GM19468 (cell line): ENCODE results near the gene SARDH.
"Not testable (repeated sequence)": the region's sequence is repeated elsewhere in the genome, so short reads cannot be mapped to it uniquely, and the experiment has no call there.

Experiments used
- ATAC-seq: cut with Tn5 transposase; IDR thresholded peaks from one replicate; pipeline ENCODE4 v1.9.1; 2021; ENCODE audit warnings: mild to moderate bottlenecking, moderate library complexity, moderate number of reproducible peaks; ENCODE audit not compliant: unreplicated experiment; ENCODE audit errors: extremely low read depth

SARDH gene

DNA sequence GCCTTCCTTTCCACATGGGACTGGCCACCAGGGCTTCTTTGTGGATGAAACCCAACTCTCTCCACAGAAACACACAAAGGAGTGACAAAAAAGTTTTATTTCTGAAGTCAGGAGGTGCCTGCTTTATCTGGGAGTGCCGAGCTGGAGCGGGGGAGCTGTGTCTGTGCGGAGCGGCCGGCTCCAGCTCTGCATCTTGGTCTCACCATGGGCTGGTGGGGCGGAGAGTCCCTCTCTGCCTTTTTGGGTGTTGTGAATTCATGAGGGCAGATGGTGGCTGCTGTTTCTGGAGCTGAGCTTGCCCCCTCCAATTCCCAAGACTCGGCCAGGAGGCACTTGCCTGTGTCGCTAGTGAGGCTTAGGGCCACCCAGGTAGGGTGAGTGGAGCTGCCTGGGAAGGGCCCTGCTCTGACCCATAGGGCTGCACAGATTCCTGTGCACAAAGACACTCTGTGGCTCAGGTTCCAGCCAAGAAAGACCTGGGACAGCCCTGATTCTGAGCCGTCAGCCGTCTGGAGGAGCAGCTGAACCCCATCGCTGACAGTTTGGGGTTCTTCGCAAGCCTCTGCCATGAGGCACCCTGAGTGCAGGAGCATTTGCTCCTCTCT lies 100.6 kb downstream of the SARDH start:
- no peak for ATAC-seq

DNA sequence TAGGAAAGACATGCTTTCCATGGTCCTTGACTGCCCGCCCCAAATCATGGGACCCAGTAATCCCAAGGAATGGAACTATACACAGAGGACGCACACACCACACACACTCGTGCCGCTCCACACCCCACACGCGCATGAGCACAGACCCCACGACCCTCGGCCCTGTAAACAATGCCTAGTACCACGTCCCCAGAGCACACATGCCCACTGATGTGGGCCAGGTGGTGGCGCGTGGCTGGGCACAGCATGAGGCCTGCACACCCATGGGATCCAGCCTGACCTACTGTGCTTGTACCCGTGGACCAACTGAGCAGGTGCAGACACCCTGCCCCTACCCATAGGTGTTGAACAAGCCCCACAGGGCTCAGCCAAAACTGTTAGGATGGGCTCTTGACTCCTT lies 101.2 kb downstream of the SARDH start:
- no peak for ATAC-seq

DNA sequence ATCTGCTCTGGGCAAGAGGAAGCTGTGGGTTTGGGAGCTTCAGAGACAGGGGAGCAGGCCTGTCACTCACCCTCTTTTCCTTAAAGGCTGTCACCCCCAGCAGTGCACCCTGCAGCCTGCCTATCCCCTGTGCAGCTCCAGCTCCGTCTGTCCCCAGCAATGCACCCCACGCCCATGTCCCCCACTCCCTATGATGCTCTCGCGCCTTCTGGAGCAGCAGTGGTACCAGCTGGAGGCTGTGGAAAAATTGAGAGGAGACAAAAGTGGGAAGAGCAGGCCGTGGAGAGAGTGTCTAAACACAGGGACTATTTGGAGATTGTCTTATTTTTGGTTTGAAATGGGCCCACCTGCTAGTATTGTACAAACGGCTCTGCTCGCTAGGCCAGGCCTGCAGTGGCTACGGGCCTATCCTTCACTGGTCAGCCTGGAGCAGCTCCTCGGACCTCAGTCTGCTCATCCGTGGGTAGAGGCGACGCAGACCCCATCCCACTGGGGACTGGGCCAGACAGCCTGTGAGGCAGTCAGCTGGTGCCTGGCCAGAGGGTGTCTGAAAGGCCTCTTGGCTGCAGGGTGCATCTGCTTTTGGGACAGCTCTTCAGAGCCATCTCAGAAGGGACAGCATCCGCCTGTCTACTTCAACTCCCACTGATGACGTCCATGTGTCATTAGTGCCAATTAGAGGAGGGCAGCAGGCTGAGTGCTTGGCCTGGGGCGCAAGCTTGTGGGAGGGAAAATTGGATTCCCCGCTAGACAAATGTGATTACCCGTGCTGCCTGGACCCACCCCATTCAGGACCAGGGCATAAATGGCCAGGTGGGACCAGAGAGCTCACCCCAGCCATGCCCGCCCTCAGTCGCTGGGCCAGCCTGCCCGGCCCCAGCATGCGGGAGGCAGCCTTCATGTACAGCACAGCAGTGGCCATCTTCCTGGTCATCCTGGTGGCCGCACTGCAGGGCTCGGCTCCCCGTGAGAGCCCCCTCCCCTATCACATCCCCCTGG lies 102.3 kb downstream of the SARDH start, which contains the start of gene DBH:
Gene DBH, plus strand, starts transcription at position 831 of the 999 bp plus-strand sequence. Its CDS starts 9 bp downstream, at position 840.
- ATAC-seq, result no peak

DNA sequence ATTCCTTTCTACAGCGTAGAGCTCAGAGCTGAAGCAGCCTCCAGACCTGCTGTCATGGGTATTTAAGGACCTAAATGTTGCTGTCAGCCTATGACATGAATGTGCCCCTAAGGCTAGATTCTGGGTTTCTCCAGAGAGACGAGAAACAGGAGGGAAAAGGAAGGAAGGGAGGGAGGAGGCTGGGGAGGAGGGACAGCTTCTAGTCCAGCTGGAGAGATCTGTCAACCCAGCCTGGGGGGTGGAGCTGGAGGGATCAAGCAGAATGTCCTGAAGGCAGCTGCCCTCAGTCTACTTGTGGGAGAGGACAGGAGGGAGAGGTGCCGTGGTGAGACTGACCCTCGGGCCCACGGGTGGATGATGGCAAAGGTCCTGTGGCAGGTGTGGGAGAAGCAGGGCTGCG lies 103.1 kb downstream of the SARDH start:
- no peak for ATAC-seq

GRCh38 chr9:133634081-133634691 lies 104.0 kb downstream of the SARDH start:
- no peak for ATAC-seq

GRCh38 chr9:133633681-133634080 lies 104.5 kb downstream of the SARDH start:
- no peak for ATAC-seq

GRCh38 chr9:133632806-133633680 lies 105.1 kb downstream of the SARDH start:
- no peak for ATAC-seq

DNA sequence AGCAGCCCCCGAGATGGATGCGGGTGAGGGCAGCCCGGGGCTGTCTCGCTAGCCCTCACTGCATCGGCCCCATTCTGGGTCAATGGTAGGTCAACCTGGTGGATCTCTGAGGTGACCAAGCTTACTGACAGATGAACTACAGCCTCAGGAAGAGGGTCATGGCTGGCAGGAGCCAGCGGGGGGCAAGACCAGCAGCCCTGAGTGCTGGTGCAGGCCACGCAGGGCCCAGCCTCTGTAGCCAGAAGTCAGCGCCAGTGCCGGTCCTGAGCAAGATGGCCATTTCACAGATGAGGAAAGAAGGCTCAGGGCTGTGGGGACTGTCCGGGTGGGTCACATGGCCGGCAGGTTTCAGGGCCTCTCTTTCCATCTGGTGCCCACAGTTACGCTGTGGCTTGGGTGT lies 107.0 kb downstream of the SARDH start:
- ATAC-seq, result no peak

DNA sequence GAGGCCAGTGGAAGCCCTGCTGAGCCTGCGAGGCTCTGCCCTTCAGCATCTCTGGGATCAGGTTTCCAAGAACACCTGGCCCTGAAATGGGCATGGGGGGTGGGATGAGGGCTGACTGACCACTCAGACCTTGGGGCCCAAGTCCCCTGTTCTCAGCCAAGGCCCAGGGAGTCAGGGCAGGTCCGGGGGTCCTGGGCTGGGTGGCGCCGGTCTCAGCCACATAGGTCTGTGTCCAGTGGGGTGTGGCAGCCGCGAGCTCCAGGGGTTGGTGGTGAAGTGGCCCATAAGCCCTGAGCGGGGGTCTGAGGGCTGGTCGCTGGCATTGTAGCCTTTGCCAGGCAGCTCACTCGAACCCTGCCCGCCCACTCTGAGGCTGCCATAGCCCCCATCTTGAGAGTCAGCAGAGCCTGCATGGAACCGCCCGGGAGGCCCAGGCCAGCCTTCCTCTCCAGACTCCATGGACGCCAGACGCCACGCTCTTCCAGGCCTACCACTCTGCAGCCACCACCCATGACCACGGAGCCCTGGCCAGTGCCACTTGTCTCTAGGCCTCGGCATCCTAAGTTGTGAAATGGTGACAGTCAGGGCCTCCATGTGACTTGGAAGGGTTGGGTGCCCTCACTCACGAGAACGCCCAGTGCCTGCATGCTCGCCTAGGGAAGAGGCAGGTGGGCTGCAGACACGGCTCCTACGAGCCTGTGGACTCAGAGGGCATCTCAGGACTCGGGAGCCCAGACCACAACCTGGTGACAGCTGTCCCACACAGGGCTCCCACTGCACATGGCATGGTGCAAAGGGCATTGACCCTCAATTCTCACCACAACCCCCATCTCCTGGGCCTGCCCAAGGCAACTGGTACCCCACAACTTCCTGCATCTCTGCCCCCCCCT lies 108.7 kb downstream of the SARDH start:
- ATAC-seq, result no peak

DNA sequence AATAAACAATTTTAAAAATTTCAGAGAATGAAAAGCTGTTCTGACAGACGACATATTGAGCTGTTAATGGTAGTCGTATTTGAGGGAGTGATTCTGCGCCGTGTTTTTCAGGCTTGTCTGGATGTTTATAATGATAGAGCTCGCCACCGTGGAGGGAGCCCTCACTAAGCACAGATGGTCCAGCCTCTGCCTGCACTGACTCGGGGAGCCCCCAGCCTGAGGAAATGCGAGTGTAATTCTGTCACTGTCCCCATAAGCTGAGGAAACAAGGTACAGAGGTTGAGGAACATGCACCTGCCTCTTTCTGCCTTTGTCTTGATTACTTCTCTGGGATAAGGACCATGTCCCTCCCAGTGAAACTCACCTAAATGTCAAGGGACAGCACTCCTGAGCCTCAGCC lies 109.4 kb downstream of the SARDH start:
- no peak for ATAC-seq

DNA sequence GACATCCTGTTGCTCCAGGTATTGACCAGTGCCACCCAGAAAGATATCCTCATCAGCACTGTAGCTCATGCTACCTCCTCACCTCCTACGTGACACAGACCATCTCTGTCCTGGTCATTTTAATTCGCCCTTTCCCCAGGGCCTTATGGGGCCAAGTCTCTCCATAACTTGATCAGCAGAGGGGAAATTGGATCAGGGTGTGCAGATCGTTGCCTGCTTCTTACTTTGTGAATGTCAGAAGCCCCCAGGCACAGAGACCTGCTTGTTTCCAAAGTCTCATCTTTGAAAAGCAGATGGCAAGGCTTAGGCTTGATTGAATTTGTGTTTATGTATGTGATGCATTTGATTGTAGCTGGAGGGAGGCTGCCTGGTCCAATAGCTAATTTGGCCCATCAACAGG lies 110.8 kb downstream of the SARDH start:
- ATAC-seq, result no peak

DNA sequence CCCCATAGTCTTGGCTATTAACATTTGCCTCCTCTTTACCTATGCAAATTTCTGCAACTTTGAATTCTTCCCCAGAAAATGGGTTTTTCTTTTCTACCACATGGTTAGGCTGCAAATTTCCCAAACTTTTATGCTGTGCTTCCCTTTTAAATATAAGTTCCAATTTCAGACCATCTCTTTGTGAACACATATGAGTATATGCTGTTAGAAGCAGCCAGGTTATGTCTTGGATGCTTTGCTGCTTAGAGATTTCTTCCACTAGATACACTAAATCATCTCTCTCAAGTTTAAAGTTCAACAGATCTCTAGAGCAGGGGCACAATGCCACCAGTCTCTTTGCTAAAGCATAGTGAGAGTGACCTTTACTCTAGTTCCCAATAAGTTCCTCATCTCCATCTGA lies 112.1 kb downstream of the SARDH start:
- not testable (repeated sequence) for ATAC-seq

DNA sequence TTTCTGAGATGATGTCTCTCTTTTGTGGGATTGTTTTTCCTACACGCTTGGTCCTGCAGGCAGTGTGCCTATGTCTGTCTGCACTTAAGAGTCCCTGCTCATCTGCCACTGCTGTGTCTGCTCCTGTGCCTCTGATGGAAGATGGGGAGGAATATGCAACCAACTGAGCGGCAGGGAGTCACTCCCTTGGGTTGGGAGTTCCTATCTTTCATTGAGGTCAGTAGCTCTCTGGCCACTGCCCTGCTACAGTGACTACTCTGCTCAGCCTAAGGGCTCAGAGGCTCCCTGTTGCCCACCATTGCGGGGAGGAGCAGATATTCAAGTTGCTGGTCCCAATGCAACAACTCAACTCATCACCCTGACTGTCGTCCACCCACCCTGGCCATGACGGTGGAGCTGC lies 115.6 kb downstream of the SARDH start:
- no peak for ATAC-seq

- ATAC-seq, result no peak
Measured at GRCh38 chr9:133621725-133622267, 116.4 kb downstream of the SARDH start.

DNA sequence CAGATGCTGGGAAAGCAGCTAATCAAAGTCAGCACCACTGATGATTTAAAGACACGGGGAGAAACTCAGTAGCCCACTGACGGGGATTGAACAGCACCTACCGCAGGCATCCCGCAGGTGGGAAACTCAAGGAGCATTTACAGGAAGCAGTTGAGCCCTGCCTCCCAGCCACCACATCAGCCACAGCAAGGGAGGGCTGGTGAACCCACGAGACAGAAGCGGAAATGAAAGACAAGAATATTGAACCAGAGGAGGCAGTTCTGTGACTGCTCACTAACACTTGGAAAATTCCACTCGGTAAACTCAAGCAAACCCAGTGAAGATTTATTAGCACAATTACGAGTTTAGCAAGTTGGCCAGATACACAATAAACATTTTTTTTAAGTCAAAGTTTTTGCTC lies 118.4 kb downstream of the SARDH start:
- no peak for ATAC-seq

- no peak for ATAC-seq
Measured at GRCh38 chr9:133618726-133619125, 119.4 kb downstream of the SARDH start.

GRCh38 chr9:133616643-133617405 lies 121.3 kb downstream of the SARDH start:
- ATAC-seq, result no peak

GRCh38 chr9:133615606-133616188 lies 122.5 kb downstream of the SARDH start:
- ATAC-seq, result no peak
